PC-9 (cell line): Measurements from ENCODE around the gene WDR7. TPM values are rescaled to one million over a fixed set of nuclear protein-coding genes. Genes with fewer than 3 reads are reported as not detected.

ENCODE experiments used
- BruUV-seq: library from RNA; stranded (reverse); fragments of 400-500 nt; replicated peaks from 2 replicates; lab custom pipeline; 2021; lab: Mats Ljungman, UMichigan
- CTCF ChIA-PET: fragments of 300-600 bp; sonication (Branson Sonifier 250); formaldehyde crosslinking; loops from one replicate; lab custom pipeline; 2022; ENCODE audit warnings: antibody characterized with exemption; lab: Charles Lee
- POLR2A ChIA-PET: fragments of 300-600 bp; sonication (Branson Sonifier 250); formaldehyde crosslinking; loops from one replicate; lab custom pipeline; 2022; ENCODE audit warnings: antibody characterized with exemption; ENCODE audit not compliant: unreplicated experiment; lab: Charles Lee
- DNase-seq, 2 experiments: peaks; one replicate each; pipeline versions ENCODE4 v3.0.0 to v3.0.0-alpha.2; 2015 to 2022; ENCODE audit warnings: mixed read lengths in 1 of 2
- H2AFZ ChIP-seq: fragments of 200-600 bp; sonication (generic); 2 replicates; pipeline ENCODE4 v1.8.1; 2017; ENCODE audit warnings: antibody characterized with exemption
- H3F3A ChIP-seq: fragments of 200-600 bp; sonication (generic); 2 replicates; pipeline ENCODE4 v1.8.1; 2017; ENCODE audit warnings: antibody characterized with exemption, mild to moderate bottlenecking, low read depth; ENCODE audit not compliant: insufficient read depth
- H3K27ac ChIP-seq: fragments of 200-600 bp; sonication (generic); 2 replicates; pipeline ENCODE4 v1.6.1; 2016; ENCODE audit warnings: mixed run types
- H3K27me3 ChIP-seq: fragments of 200-600 bp; sonication (generic); 2 replicates; pipeline ENCODE4 v1.6.1; 2016; ENCODE audit warnings: low read depth, mixed run types; ENCODE audit not compliant: insufficient read depth
- H3K36me3 ChIP-seq: fragments of 200-600 bp; sonication (generic); 2 replicates; pipeline ENCODE4 v1.6.1; 2016; ENCODE audit warnings: low read depth, mixed run types
- H3K4me1 ChIP-seq: fragments of 200-600 bp; sonication (generic); replicated peaks from 2 replicates; pipeline ENCODE4 v1.6.1; 2016; ENCODE audit warnings: mixed run types; ENCODE audit not compliant: insufficient read depth
- H3K4me2 ChIP-seq: fragments of 200-600 bp; sonication (generic); 2 replicates; pipeline ENCODE4 v1.6.1; 2017; ENCODE audit warnings: mixed run types
- H3K4me3 ChIP-seq: fragments of 200-600 bp; sonication (generic); 2 replicates; pipeline ENCODE4 v1.6.1; 2016; ENCODE audit warnings: mixed run types
- H3K79me2 ChIP-seq: fragments of 200-600 bp; sonication (generic); 2 replicates; pipeline ENCODE4 v1.6.1; 2017; ENCODE audit warnings: low read depth, mixed run types
- H3K9me2 ChIP-seq: fragments of 200-600 bp; sonication (generic); 2 replicates; pipeline ENCODE4 v1.8.1; 2017; ENCODE audit warnings: mild to moderate bottlenecking; ENCODE audit not compliant: insufficient read depth
- H3K9me3 ChIP-seq: fragments of 200-600 bp; sonication (generic); 2 replicates; pipeline ENCODE4 v1.8.1; 2016; ENCODE audit warnings: low read depth; ENCODE audit not compliant: insufficient read depth
- H4K20me1 ChIP-seq: fragments of 200-600 bp; sonication (generic); 2 replicates; pipeline ENCODE4 v1.8.1; 2017; ENCODE audit not compliant: insufficient read depth
- EZH2 ChIP-seq: fragments of 200-600 bp; sonication (generic); IDR thresholded peaks from 2 replicates; pipeline ENCODE4 v1.8.0; 2017; ENCODE audit warnings: antibody characterized with exemption, low read depth
- intact Hi-C: fragments of 100-400 bp; cut with micrococcal nuclease; formaldehyde crosslinking; loops from one replicate; pipeline ENCODE4 v1.10.0; 2022; ENCODE audit not compliant: unreplicated experiment
- total RNA-seq: library from RNA; stranded (reverse); gene quantifications from 2 replicates; pipeline ENCODE4 v1.2.3, GENCODE V29; 2021
- TF ChIP-seq, protein P1 (sequence below): fragments of 200-600 bp; sonication (generic); conservative IDR thresholded peaks from 2 replicates; pipeline ENCODE4 v1.6.1; 2017; ENCODE audit warnings: mixed run types, antibody characterized with exemption, mild to moderate bottlenecking, moderate library complexity

The WDR7 gene
- total RNA-seq, 1 experiment from 2014 or later: 7.7 TPM

DNA sequence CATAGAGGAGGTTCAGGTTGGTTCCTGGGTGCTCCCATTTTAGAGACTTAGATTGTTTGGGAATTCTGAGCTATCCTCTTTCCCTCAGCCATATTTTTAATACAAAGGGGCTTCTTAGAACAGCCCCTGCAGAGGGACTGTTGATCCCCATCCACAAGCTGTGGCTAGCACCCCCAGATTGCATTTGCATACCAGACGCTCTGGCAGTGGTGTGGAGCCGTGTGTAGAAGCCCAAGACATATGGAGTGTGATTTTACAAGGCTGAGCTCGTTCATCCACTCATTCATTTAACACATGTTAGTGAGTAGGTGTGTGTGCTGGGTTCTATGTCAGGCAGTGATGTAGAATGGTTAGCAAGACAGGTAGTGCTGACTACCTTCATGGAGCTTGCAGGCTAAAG, 329.0 kb downstream of the WDR7 start:
- no peaks in the 10 kb centered on the region for H3K9me2 ChIP-seq
- no peaks in the 10 kb centered on the region for H3K27me3 ChIP-seq
- no peaks in the 10 kb centered on the region for H3K4me1 ChIP-seq
- H2AFZ ChIP-seq: no peak overlapping the region
- POLR2A ChIA-PET: no interaction called here
- H3F3A ChIP-seq: no peaks in the 10 kb centered on the region
- no peaks in the 10 kb centered on the region for H4K20me1 ChIP-seq
- DNase-seq: no peak
- TF ChIP-seq, protein P1, sequence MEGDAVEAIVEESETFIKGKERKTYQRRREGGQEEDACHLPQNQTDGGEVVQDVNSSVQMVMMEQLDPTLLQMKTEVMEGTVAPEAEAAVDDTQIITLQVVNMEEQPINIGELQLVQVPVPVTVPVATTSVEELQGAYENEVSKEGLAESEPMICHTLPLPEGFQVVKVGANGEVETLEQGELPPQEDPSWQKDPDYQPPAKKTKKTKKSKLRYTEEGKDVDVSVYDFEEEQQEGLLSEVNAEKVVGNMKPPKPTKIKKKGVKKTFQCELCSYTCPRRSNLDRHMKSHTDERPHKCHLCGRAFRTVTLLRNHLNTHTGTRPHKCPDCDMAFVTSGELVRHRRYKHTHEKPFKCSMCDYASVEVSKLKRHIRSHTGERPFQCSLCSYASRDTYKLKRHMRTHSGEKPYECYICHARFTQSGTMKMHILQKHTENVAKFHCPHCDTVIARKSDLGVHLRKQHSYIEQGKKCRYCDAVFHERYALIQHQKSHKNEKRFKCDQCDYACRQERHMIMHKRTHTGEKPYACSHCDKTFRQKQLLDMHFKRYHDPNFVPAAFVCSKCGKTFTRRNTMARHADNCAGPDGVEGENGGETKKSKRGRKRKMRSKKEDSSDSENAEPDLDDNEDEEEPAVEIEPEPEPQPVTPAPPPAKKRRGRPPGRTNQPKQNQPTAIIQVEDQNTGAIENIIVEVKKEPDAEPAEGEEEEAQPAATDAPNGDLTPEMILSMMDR: no peak
- no peak for TF ChIP-seq EZH2
- H3K4me3 ChIP-seq: no peak overlapping the region
- no peaks in the 10 kb centered on the region for H3K36me3 ChIP-seq
- H3K27ac ChIP-seq: no peak overlapping the region
- no peak overlapping the region for H3K4me2 ChIP-seq
- BruUV-seq: no TSS peak
- H3K79me2 ChIP-seq: no peaks in the 10 kb centered on the region
- CTCF ChIA-PET: no interaction called here
- intact Hi-C loops: no loop called here
- H3K9me3 ChIP-seq: no peaks in the 10 kb centered on the region

DNA sequence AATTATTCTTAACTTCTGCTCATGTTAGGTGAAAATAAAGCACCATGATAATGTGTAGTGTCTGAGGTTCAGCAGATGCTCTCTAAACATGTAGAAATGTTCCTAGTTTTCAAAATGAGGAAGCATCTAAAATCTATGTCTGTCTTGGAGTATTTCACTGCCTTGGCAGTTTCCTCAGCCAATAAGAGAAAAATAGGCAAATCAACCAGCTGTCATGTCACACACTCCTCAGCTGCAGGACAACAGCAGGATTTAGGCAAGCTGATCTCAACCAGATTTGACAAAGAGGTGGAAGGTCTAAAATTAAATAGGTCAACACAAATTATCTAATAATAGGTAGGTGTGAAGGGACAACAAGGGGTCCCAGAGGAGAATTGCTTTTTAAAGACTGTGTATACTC, 331.6 kb downstream of the WDR7 start:
- BruUV-seq: no TSS peak
- H3K36me3 ChIP-seq: no peaks in the 10 kb centered on the region
- H3F3A ChIP-seq: no peaks in the 10 kb centered on the region
- no peaks in the 10 kb centered on the region for H3K79me2 ChIP-seq
- H3K4me1 ChIP-seq: 0 out of 2 replicates have a peak, but pooled peaks cover 4% of the 10 kb centered on the region
- ChIA-PET CTCF (no interaction called here), POLR2A (no interaction called here)
- TF ChIP-seq, protein P1: no peak
- TF ChIP-seq EZH2: no peak
- H4K20me1 ChIP-seq: no peaks in the 10 kb centered on the region
- H3K4me3 ChIP-seq: no peak overlapping the region
- H3K27me3 ChIP-seq: no peaks in the 10 kb centered on the region
- H3K9me2 ChIP-seq: no peaks in the 10 kb centered on the region
- no peak for DNase-seq
- intact Hi-C loops: no loop called here
- no peaks in the 10 kb centered on the region for H3K9me3 ChIP-seq
- H3K4me2 ChIP-seq: no peak overlapping the region
- H3K27ac ChIP-seq: no peak overlapping the region
- no peak overlapping the region for H2AFZ ChIP-seq

DNA sequence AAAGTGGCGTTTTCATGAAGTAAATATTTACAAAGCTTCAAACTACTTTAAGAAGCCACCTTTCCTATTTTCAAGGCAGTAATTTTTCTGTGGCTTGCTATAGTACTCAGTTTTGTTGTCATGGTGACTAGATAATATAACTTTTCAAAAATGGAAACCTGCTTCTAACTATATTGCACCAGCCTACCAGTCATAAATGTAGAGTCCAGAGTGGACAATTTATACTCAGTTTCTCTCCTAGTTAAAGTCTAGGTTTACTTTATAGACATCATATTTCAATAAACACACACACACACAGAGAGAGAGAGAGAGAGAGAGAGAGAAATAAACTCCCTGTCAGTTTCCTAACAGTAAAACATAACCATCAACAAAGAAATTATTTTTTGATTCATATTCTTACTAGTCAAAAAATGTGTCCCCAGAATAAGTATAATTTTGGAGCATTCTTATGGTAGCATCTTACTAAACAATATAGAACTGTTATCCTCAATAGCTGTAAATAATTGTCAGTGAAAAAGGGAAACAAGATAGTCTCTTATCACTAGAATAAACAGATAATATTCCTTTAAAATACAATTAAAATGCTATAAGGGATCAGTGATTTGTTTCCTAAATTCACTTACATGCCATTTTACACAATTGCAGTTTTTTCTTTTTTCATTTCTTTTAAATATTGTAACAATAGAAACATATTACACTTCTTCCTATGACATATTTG, 332.3 kb downstream of the WDR7 start:
- Histone ChIP-seq H3K9me2 (no peaks in the 10 kb centered on the region), H3K79me2 (no peaks in the 10 kb centered on the region), H4K20me1 (no peaks in the 10 kb centered on the region), H3K4me2 (no peak overlapping the region), H3K27ac (no peak overlapping the region), H3K36me3 (no peaks in the 10 kb centered on the region), H3K4me3 (no peak overlapping the region), H3K9me3 (no peaks in the 10 kb centered on the region), H3K27me3 (no peaks in the 10 kb centered on the region), H2AFZ (no peak overlapping the region), H3F3A (no peaks in the 10 kb centered on the region), H3K4me1 (0 out of 2 replicates have a peak, but pooled peaks cover 4% of the 10 kb centered on the region)
- no peak for TF ChIP-seq EZH2
- TF ChIP-seq, protein P1: no peak
- intact Hi-C loops: no loop called here
- DNase-seq: no peak
- BruUV-seq: no TSS peak
- POLR2A ChIA-PET: no interaction called here
- CTCF ChIA-PET: no interaction called here
